ENCODE measurements around the gene GTF2F1.

Gene GTF2F1

GRCh38 chr19:6333439-6333838, 59.5 kb downstream of the GTF2F1 start, which contains the start of gene ACER1:
TSS of gene ACER1 (minus strand) at chr19:6333612. CDS start at chr19:6333551, 61 bp downstream.
- no peaks in the 10 kb centered on the region for H3K27me3 ChIP-seq (ENCODE audit: insufficient read depth, low read depth, severe bottlenecking)
- no peak for DNase-seq
- no peak within 1 kb of the TSS for H3K27ac ChIP-seq

More at GRCh38 chr19:6333439-6333838, 59.5 kb downstream of the GTF2F1 start, which contains the start of gene ACER1:
- no peaks in the 10 kb centered on the region for H3K9me3 ChIP-seq (ENCODE audit: severe bottlenecking)
- TF ChIP-seq CTCF (IDR thresholded peaks at IDR 0.05; ENCODE audit: low read depth, low read length) = no peak
- H3K36me3 ChIP-seq = no peaks in the 10 kb centered on the region
- H3K4me3 ChIP-seq (ENCODE audit: low read depth, low read length) = no peak within 1 kb of the TSS
